Left ventricle myocardium inferior (tissue), 1 donor: ENCODE results near the gene RHOA. TPM values are rescaled to one million over a fixed set of nuclear protein-coding genes. Genes with fewer than 3 reads are reported as not detected.

Experiments used
- DNase-seq: peaks from one replicate; pipeline ENCODE4 v3.0.0-alpha.2; 2020
- H3K27ac ChIP-seq: fragments of 200-600 bp; replicated peaks from 2 replicates; pipeline ENCODE4 v1.8.0; 2021
- H3K27me3 ChIP-seq: fragments of 200-600 bp; 2 replicates; pipeline ENCODE4 v1.8.0; 2021; ENCODE audit warnings: low read depth
- H3K36me3 ChIP-seq: fragments of 200-600 bp; 2 replicates; pipeline ENCODE4 v1.8.0; 2021
- H3K4me1 ChIP-seq: fragments of 200-600 bp; 2 replicates; pipeline ENCODE4 v1.8.0; 2021
- H3K4me3 ChIP-seq: fragments of 200-600 bp; 2 replicates; pipeline ENCODE4 v1.8.0; 2021; ENCODE audit warnings: mild to moderate bottlenecking, moderate library complexity
- H3K9me3 ChIP-seq: fragments of 200-600 bp; replicated peaks from 2 replicates; pipeline ENCODE4 v1.8.0; 2021
- CTCF ChIP-seq: fragments of 200-600 bp; IDR thresholded peaks from 2 replicates; pipeline ENCODE4 v1.8.0; 2021; ENCODE audit warnings: antibody characterized with exemption, mild to moderate bottlenecking, borderline replicate concordance
- intact Hi-C: fragments of 100-400 bp; cut with micrococcal nuclease; formaldehyde crosslinking; loops from one replicate; pipeline ENCODE4 v1.11.0; 2022
- long read RNA-seq: library from polyadenylated mRNA; unstranded; transcript quantifications from one replicate; pipeline ENCODE4 v2.0.0, GENCODE V29; 2021
- total RNA-seq: library from RNA; stranded (reverse); fragmentation: NEBNext Ultra II Directional; extraction: Animal tissue kit (Norgen Biotek cat#: 25700); gene quantifications from one replicate; pipeline ENCODE4 v1.2.1, GENCODE V29; 2021
- donor health status: DM: no; HTN: yes; CAD: no; lungs with severe emphysema.

RHOA gene
- 247 TPM for total RNA-seq
- long read RNA-seq, transcript RHOA-202 (5 exons, 2,031 nt): major isoform, 520 of 545 reads
- long read RNA-seq, partial matches to known transcripts: 1 of 545 reads
- long read RNA-seq, other reads (novel, unspliced or antisense): 19 of 545 reads

GRCh38 chr3:49411968-49412631, at the start of gene RHOA, which contains the start of gene TCTA:
Gene RHOA (minus strand): TSS chr3:49411976. CDS start chr3:49375589, 36,387 bp downstream.
Gene TCTA (plus strand): TSS chr3:49412423. CDS start chr3:49412427, 4 bp downstream.
- peaks cover 93% of the 10 kb centered on the region for H3K4me1 ChIP-seq
- TF ChIP-seq CTCF: no peak
- no peaks in the 10 kb centered on the region for H3K27me3 ChIP-seq
- H3K4me3 ChIP-seq: peak within 1 kb of the TSS; percentile 87
- peaks cover 31% of the 10 kb centered on the region for H3K36me3 ChIP-seq
- peak within 1 kb of the TSS; percentile 98 for H3K27ac ChIP-seq
- H3K9me3 ChIP-seq: no peaks in the 10 kb centered on the region
- intact Hi-C loops: no loop called here
- peak; percentile 99 for DNase-seq

- H3K4me1 ChIP-seq: peaks cover 43% of the 10 kb centered on the region
- H3K27me3 ChIP-seq: no peaks in the 10 kb centered on the region
- no peak for DNase-seq
- no peaks in the 10 kb centered on the region for H3K36me3 ChIP-seq
- intact Hi-C loops: no loop called here
- H3K4me3 ChIP-seq: no peak overlapping the region
- no peaks in the 10 kb centered on the region for H3K9me3 ChIP-seq
- no peak for TF ChIP-seq CTCF
- peak overlapping the region; percentile 78 for H3K27ac ChIP-seq
Observed at GRCh38 chr3:49460956-49461355, 49.2 kb upstream of the RHOA start.

- Histone ChIP-seq H3K27ac (no peak overlapping the region), H3K36me3 (no peaks in the 10 kb centered on the region), H3K4me1 (peaks cover 43% of the 10 kb centered on the region), H3K9me3 (no peaks in the 10 kb centered on the region), H3K4me3 (no peak overlapping the region), H3K27me3 (no peaks in the 10 kb centered on the region)
- no peak for DNase-seq
- no peak for TF ChIP-seq CTCF
- intact Hi-C loops: no loop called here
Observed at GRCh38 chr3:49460188-49460890, 48.6 kb upstream of the RHOA start.

GRCh38 chr3:49456466-49456865, 44.7 kb upstream of the RHOA start:
- intact Hi-C loops: no loop called here
- no peak for DNase-seq
- peak overlapping the region; percentile 72 for H3K27ac ChIP-seq
- TF ChIP-seq CTCF: no peak
- H3K36me3 ChIP-seq: no peaks in the 10 kb centered on the region
- no peaks in the 10 kb centered on the region for H3K9me3 ChIP-seq
- H3K4me3 ChIP-seq: no peak overlapping the region
- no peaks in the 10 kb centered on the region for H3K27me3 ChIP-seq
- H3K4me1 ChIP-seq: peaks cover 43% of the 10 kb centered on the region

GRCh38 chr3:49454898-49455681, 43.3 kb upstream of the RHOA start:
- Histone ChIP-seq H3K27ac (peak overlapping the region; percentile 72), H3K36me3 (no peaks in the 10 kb centered on the region), H3K4me3 (no peak overlapping the region), H3K27me3 (no peaks in the 10 kb centered on the region), H3K4me1 (peaks cover 35% of the 10 kb centered on the region), H3K9me3 (no peaks in the 10 kb centered on the region)
- peak; percentile 26 for DNase-seq
- no peak for TF ChIP-seq CTCF
- intact Hi-C loops: no loop called here
